Left lobe of liver (tissue), 2 donors: ENCODE measurements around the gene PCDHGB5. TPM values are rescaled to one million over a fixed set of nuclear protein-coding genes. Genes with fewer than 3 reads are reported as not detected.

ENCODE experiments used
- ATAC-seq: fragments of 200-7000 bp; cut with Tn5 transposase; one replicate; pipeline ENCODE4 v1.9.1; 2020; ENCODE audit warnings: mild to moderate bottlenecking, moderate library complexity
- DNase-seq: peaks from one replicate; pipeline ENCODE4 v3.0.0-alpha.2; 2020; ENCODE audit warnings: low spot score
- total RNA-seq: library from RNA; stranded (reverse); gene quantifications from one replicate; pipeline ENCODE4 v1.2.1, GENCODE V29; 2021
- donor health status: DM: no; HTN: no; CAD: no; lungs with moderate emphysema.
- donor health status: DM: no; HTN: yes; CAD: no.

The PCDHGB5 gene
- total RNA-seq, 1 donor from 2014 or later: 4.2 TPM

GRCh38 chr5:141437221-141437620, 39.5 kb downstream of the PCDHGB5 start:
- DNase-seq (no peak), ATAC-seq (no peak)

- no peak for ATAC-seq
- DNase-seq: no peak
These were observed 41.8 kb downstream of the PCDHGB5 start for GRCh38 chr5:141439411-141440141.

GRCh38 chr5:141440341-141440740, 42.6 kb downstream of the PCDHGB5 start:
- ATAC-seq (no peak), DNase-seq (no peak)

- ATAC-seq (no peak), DNase-seq (no peak)
These were observed 43.9 kb downstream of the PCDHGB5 start for GRCh38 chr5:141441571-141442170.

Other genes starting within 250 kb of the PCDHGB5 start
- 0.10 TPM for gene PCDHB6, start 247.9 kb upstream of the PCDHGB5 start, total RNA-seq
- gene PCDHB7, start 225.3 kb upstream of the PCDHGB5 start, total RNA-seq: 0.25 TPM
- not detected for gene PCDHB8, start 220.2 kb upstream of the PCDHGB5 start, total RNA-seq
- gene PCDHB16, start 215.6 kb upstream of the PCDHGB5 start, total RNA-seq: 0.58 TPM
- gene PCDHB9, start 210.8 kb upstream of the PCDHGB5 start, total RNA-seq: 0.05 TPM
- 0.28 TPM for gene PCDHB10, start 205.6 kb upstream of the PCDHGB5 start, total RNA-seq
- gene PCDHB11, start 198.3 kb upstream of the PCDHGB5 start, total RNA-seq: 0.20 TPM
- gene PCDHB12, start 189.2 kb upstream of the PCDHGB5 start, total RNA-seq: 0.28 TPM
- 0.65 TPM for gene PCDHB13, start 184.0 kb upstream of the PCDHGB5 start, total RNA-seq
- 0.75 TPM for gene PCDHB14, start 174.6 kb upstream of the PCDHGB5 start, total RNA-seq
- gene PCDHB15, start 152.6 kb upstream of the PCDHGB5 start, total RNA-seq: 0.38 TPM
- gene SLC25A2, start 93.9 kb upstream of the PCDHGB5 start, total RNA-seq: 0.25 TPM
- 20.6 TPM for gene TAF7, start 77.2 kb upstream of the PCDHGB5 start, total RNA-seq
- 0.10 TPM for gene PCDHGA1, start 67.4 kb upstream of the PCDHGB5 start, total RNA-seq
- gene PCDHGA2, start 59.2 kb upstream of the PCDHGB5 start, total RNA-seq: 1.1 TPM
- gene PCDHGA3, start 54.1 kb upstream of the PCDHGB5 start, total RNA-seq: 0.60 TPM
- 0.63 TPM for gene PCDHGB1, start 47.8 kb upstream of the PCDHGB5 start, total RNA-seq
- gene PCDHGA4, start 42.9 kb upstream of the PCDHGB5 start, total RNA-seq: 0.53 TPM
- gene PCDHGB2, start 38.0 kb upstream of the PCDHGB5 start, total RNA-seq: 0.81 TPM
- gene PCDHGA5, start 33.8 kb upstream of the PCDHGB5 start, total RNA-seq: 0.35 TPM
- gene PCDHGB3, start 27.7 kb upstream of the PCDHGB5 start, total RNA-seq: 0.83 TPM
- 0.68 TPM for gene PCDHGA6, start 24.1 kb upstream of the PCDHGB5 start, total RNA-seq
- gene PCDHGA7, start 15.2 kb upstream of the PCDHGB5 start, total RNA-seq: 0.33 TPM
- 2.2 TPM for gene PCDHGB4, start 10.2 kb upstream of the PCDHGB5 start, total RNA-seq
- gene PCDHGA8, start 5.3 kb upstream of the PCDHGB5 start, total RNA-seq: 0.35 TPM
- 0.65 TPM for gene PCDHGA9, start 4.8 kb downstream of the PCDHGB5 start, total RNA-seq
- gene PCDHGB6, start 10.1 kb downstream of the PCDHGB5 start, total RNA-seq: 2.3 TPM
- gene PCDHGA10, start 15.0 kb downstream of the PCDHGB5 start, total RNA-seq: 2.2 TPM
- gene PCDHGB7, start 19.7 kb downstream of the PCDHGB5 start, total RNA-seq: 2.0 TPM
- 0.68 TPM for gene PCDHGA11, start 23.1 kb downstream of the PCDHGB5 start, total RNA-seq
- gene PCDHGA12, start 32.6 kb downstream of the PCDHGB5 start, total RNA-seq: 1.0 TPM
- 8.5 TPM for gene PCDHGC3, start 78.0 kb downstream of the PCDHGB5 start, total RNA-seq
- 0.65 TPM for gene PCDHGC4, start 87.1 kb downstream of the PCDHGB5 start, total RNA-seq
- 0.40 TPM for gene PCDHGC5, start 91.1 kb downstream of the PCDHGB5 start, total RNA-seq
- 120 TPM for gene DIAPH1, start 221.1 kb downstream of the PCDHGB5 start, total RNA-seq
- gene HDAC3, start 238.9 kb downstream of the PCDHGB5 start, total RNA-seq: 28.7 TPM
- gene RELL2, start 239.1 kb downstream of the PCDHGB5 start, total RNA-seq: 0.96 TPM